Measurements from ENCODE around the gene NPSR1. TPM values are rescaled to one million over a fixed set of nuclear protein-coding genes. Genes with fewer than 3 reads are reported as not detected.

NPSR1 gene, protein sequence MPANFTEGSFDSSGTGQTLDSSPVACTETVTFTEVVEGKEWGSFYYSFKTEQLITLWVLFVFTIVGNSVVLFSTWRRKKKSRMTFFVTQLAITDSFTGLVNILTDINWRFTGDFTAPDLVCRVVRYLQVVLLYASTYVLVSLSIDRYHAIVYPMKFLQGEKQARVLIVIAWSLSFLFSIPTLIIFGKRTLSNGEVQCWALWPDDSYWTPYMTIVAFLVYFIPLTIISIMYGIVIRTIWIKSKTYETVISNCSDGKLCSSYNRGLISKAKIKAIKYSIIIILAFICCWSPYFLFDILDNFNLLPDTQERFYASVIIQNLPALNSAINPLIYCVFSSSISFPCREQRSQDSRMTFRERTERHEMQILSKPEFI
- polyA plus RNA-seq (2011; rRNA removed) (not detected in 2 replicates), polyA minus RNA-seq (2011; rRNA and poly(A)+ RNA removed) (not detected in 2 replicates)

GRCh38 chr7:34657632-34658268 lies at the start of gene NPSR1:
TSS of gene NPSR1 (plus strand) at chr7:34658218. CDS start at chr7:34658413, 195 bp downstream.
- ChIA-PET POLR2A (no interaction called here), CTCF (no interaction called here)
- Histone ChIP-seq H3K4me3 (ENCODE audit: low read depth, low read length) (no peak within 1 kb of the TSS), H3K9me3 (ENCODE audit: control insufficient read depth, insufficient read depth, low read length) (peaks cover 4% of the 10 kb centered on the region), H3K27me3 (ENCODE audit: control insufficient read depth, insufficient read depth, low read length) (no peaks in the 10 kb centered on the region), H3K27ac (ENCODE audit: low read depth, low read length) (no peak within 1 kb of the TSS)
- TF ChIP-seq, protein P1, sequence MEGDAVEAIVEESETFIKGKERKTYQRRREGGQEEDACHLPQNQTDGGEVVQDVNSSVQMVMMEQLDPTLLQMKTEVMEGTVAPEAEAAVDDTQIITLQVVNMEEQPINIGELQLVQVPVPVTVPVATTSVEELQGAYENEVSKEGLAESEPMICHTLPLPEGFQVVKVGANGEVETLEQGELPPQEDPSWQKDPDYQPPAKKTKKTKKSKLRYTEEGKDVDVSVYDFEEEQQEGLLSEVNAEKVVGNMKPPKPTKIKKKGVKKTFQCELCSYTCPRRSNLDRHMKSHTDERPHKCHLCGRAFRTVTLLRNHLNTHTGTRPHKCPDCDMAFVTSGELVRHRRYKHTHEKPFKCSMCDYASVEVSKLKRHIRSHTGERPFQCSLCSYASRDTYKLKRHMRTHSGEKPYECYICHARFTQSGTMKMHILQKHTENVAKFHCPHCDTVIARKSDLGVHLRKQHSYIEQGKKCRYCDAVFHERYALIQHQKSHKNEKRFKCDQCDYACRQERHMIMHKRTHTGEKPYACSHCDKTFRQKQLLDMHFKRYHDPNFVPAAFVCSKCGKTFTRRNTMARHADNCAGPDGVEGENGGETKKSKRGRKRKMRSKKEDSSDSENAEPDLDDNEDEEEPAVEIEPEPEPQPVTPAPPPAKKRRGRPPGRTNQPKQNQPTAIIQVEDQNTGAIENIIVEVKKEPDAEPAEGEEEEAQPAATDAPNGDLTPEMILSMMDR (IDR thresholded peaks at IDR 0.05; ENCODE audit: low read depth, low read length) = no peak
- no peak for DNase-seq (ENCODE audit: low read depth, low spot score)

DNA sequence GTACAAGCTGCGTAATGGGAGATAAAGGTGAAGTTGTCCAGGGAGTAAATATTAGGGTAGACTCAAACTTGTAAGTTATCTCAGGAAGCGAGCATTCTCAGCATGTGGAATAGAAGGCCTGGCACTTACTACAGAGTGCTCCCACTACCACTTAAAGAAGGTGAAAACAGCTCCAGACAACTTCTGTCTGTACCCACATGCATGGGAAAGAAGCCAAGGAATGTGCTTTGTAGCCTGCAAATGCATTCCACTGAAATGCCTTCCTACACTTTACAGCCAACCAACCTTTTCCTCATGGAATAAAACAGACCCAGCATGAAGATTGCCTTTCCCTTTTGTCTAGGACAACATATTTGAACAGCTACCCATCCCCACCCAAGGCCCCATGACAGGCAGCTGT lies 45.4 kb upstream of the NPSR1 start:
- H3K27ac ChIP-seq (ENCODE audit: low read depth, low read length) = no peak overlapping the region
- no peak for DNase-seq (ENCODE audit: low read depth, low spot score)
- H3K27me3 ChIP-seq (ENCODE audit: control insufficient read depth, insufficient read depth, low read length) = no peaks in the 10 kb centered on the region
- ChIA-PET CTCF (no interaction called here), POLR2A (no interaction called here)
- no peaks in the 10 kb centered on the region for H3K9me3 ChIP-seq (ENCODE audit: control insufficient read depth, insufficient read depth, low read length)
- no peak overlapping the region for H3K4me3 ChIP-seq (ENCODE audit: low read depth, low read length)
- TF ChIP-seq, protein P1 (IDR thresholded peaks at IDR 0.05; ENCODE audit: low read depth, low read length) = no peak

DNA sequence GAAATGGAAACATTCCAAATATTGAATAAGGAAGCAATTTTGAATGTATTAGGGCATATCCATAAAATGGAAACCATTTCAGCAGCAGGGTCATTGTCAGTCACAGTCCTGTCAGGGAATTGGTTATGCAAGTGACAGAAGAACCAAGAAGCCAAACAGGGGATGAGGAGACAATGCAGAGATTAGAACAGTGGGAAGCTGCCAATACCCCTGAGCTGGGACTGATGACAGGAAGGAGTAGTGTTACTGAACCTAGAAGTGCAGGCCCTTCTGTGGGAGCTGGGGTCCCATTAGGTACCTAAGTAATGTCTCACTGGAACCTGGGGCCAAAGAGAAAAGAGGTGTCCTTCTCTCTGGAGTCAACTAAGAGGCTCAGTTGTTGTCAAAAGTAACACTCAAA lies 37.6 kb upstream of the NPSR1 start:
- no peak overlapping the region for H3K27ac ChIP-seq (ENCODE audit: low read depth, low read length)
- no peak for DNase-seq (ENCODE audit: low read depth, low spot score)
- no peaks in the 10 kb centered on the region for H3K27me3 ChIP-seq (ENCODE audit: control insufficient read depth, insufficient read depth, low read length)
- POLR2A ChIA-PET = no interaction called here
- TF ChIP-seq, protein P1 (IDR thresholded peaks at IDR 0.05; ENCODE audit: low read depth, low read length) = no peak
- H3K4me3 ChIP-seq (ENCODE audit: low read depth, low read length) = no peak overlapping the region
- CTCF ChIA-PET = no interaction called here
- no peaks in the 10 kb centered on the region for H3K9me3 ChIP-seq (ENCODE audit: control insufficient read depth, insufficient read depth, low read length)

GRCh38 chr7:34622182-34622581 lies 35.8 kb upstream of the NPSR1 start:
- CTCF ChIA-PET = no interaction called here

More at GRCh38 chr7:34622182-34622581, 35.8 kb upstream of the NPSR1 start:
- DNase-seq (ENCODE audit: low read depth, low spot score) = no peak
- Histone ChIP-seq H3K27ac (ENCODE audit: low read depth, low read length) (no peak overlapping the region), H3K27me3 (ENCODE audit: control insufficient read depth, insufficient read depth, low read length) (no peaks in the 10 kb centered on the region), H3K4me3 (ENCODE audit: low read depth, low read length) (no peak overlapping the region), H3K9me3 (ENCODE audit: control insufficient read depth, insufficient read depth, low read length) (no peaks in the 10 kb centered on the region)
- POLR2A ChIA-PET = no interaction called here
- TF ChIP-seq, protein P1 (IDR thresholded peaks at IDR 0.05; ENCODE audit: low read depth, low read length) = no peak
